Heart right ventricle (tissue), 16 donors: ENCODE data around the gene FRMPD2. TPM values are rescaled to one million over a fixed set of nuclear protein-coding genes. Genes with fewer than 3 reads are reported as not detected.

Source experiments
- ATAC-seq, 8 donors: fragments of 200-7000 bp; cut with Tn5 transposase; one replicate each; pipeline ENCODE4 v1.9.1; 2020; ENCODE audit warnings: mild to moderate bottlenecking in 8 of 8, moderate library complexity in 8 of 8, moderate number of reproducible peaks in 1 of 8
- DNase-seq, 2 donors: peaks; one replicate each; pipeline ENCODE4 v3.0.0-alpha.2; 2020
- H3K27ac ChIP-seq, 10 donors: fragments of 200-600 bp; sonication (generic) in 2 of 10; one replicate each; pipeline versions ENCODE4 v1.5.0 to v1.8.0; 2020 to 2022; ENCODE audit warnings: mild to moderate bottlenecking in 3 of 10
- H3K27me3 ChIP-seq, 7 donors: fragments of 200-600 bp; one replicate each; pipeline ENCODE4 v1.8.0; 2021 to 2022; ENCODE audit warnings: mild to moderate bottlenecking in 2 of 7
- H3K36me3 ChIP-seq, 9 donors: fragments of 200-600 bp; sonication (generic) in 1 of 9; one replicate each; pipeline versions ENCODE4 v1.5.0 to v1.8.0; 2020 to 2022; ENCODE audit warnings: mild to moderate bottlenecking in 2 of 9
- H3K4me1 ChIP-seq, 9 donors: fragments of 200-600 bp; sonication (generic) in 1 of 9; one replicate each; pipeline versions ENCODE4 v1.5.0 to v1.8.0; 2020 to 2022; ENCODE audit warnings: mild to moderate bottlenecking in 4 of 9
- H3K4me3 ChIP-seq, 10 donors: fragments of 200-600 bp; sonication (generic) in 2 of 10; one replicate each; pipeline versions ENCODE4 v1.5.0 to v1.8.0; 2020 to 2022; ENCODE audit warnings: mild to moderate bottlenecking in 7 of 10, moderate library complexity in 2 of 10
- H3K9me3 ChIP-seq, 11 donors: fragments of 200-600 bp in 10 of 11; sonication (generic) in 2 of 11; one replicate each; pipeline versions ENCODE4 v1.5.0 to v1.8.0; 2013 to 2022; ENCODE audit warnings: mild to moderate bottlenecking in 2 of 11, control low read depth in 1 of 11, moderate library complexity in 1 of 11
- WGBS, 2 donors: extraction: QIAGEN DNeasy Blood & Tissue Kit; methylation state at CpG; one replicate each; pipeline ENCODE4 v1.1.7; 2013; ENCODE audit warnings: inconsistent platforms in 1 of 2; 5-methylcytosine and 5-hydroxymethylcytosine counted together
- intact Hi-C, 10 donors: fragments of 100-400 bp; cut with DNase I; formaldehyde crosslinking; loops; one replicate each; pipeline versions ENCODE4 v1.11.1 to v1.14.2; 2022
- polyA plus RNA-seq, 2 donors: library from polyadenylated mRNA; stranded (reverse); fragments of 200-250 nt; gene quantifications; one replicate each; pipeline ENCODE4 v1.2.3, GENCODE V29; 2013
- total RNA-seq, 10 donors: library from RNA; stranded (reverse); fragmentation: NEBNext Ultra II Directional in 3 of 10; extraction: Animal tissue kit (Norgen Biotek cat#: 25700) in 3 of 10; gene quantifications; one replicate each; pipeline versions ENCODE4 v1.2.1 to v1.2.4, GENCODE V29; 2021 to 2023
- TF ChIP-seq, protein P1 (sequence below), 9 donors: fragments of 200-600 bp; sonication (generic) in 2 of 9; IDR thresholded peaks; one replicate each; pipeline versions ENCODE4 v1.5.0 to v1.8.0; 2021 to 2022; ENCODE audit warnings: antibody characterized with exemption in 9 of 9, mild to moderate bottlenecking in 5 of 9, moderate library complexity in 1 of 9
- donor health status: Arrhythmogenic right ventricular cardiomyopathy.
- donor health status: ischemic (EF 13 %, LVEDD 7.1; RV severe dilation, severe dysfunction).
- donor health status: healthy with polysubstance abuse.
- donor health status: DM: no; HTN: yes; CAD: no.
- donor health status: DM: no; HTN: no; CAD: no.
- donor health status: ischemic (EF 25% LVEDD 6.9; RV normal size, moderate dysfunction).
- donor health status: ischemic (EF 25% LVEDD 5.7; RV mildly dilated, moderate dysfunction).
- donor health status: healthy.
- donor health status: DM: yes; HTN: yes; CAD: no.
- donor health status: Ischemic cardiomyopathy.
- donor health status: ischemic (EF 35%, LVEDD 5.7; RV mildly dilated, moderate dysfunction).
- donor health status: nonischemic (EF 11% LVEDD 7.7; RV severe dilation, severe dysfunction).
- donor health status: DM: yes; HTN: yes; CAD: no.
- donor health status: PGD.
- donor health status: ischemic (EF 29% LVEDD 5.4; RV normal size, mild dysfunction).
- donor health status: nonischemic (EF 23%, LVEDD 6.1; RV moderate dilation, normal function).

Gene FRMPD2
- total and polyA plus RNA-seq, 12 donors = 0.16 to 0.74 (median 0.23) TPM; not detected in 5

GRCh38 chr10:48215486-48216203 lies 58.9 kb downstream of the FRMPD2 start:
- H3K4me3 ChIP-seq = no peak overlapping the region
- ATAC-seq = peak in 3 of 8 donors; percentile 17 to 60 (median 41)
- TF ChIP-seq, protein P1, sequence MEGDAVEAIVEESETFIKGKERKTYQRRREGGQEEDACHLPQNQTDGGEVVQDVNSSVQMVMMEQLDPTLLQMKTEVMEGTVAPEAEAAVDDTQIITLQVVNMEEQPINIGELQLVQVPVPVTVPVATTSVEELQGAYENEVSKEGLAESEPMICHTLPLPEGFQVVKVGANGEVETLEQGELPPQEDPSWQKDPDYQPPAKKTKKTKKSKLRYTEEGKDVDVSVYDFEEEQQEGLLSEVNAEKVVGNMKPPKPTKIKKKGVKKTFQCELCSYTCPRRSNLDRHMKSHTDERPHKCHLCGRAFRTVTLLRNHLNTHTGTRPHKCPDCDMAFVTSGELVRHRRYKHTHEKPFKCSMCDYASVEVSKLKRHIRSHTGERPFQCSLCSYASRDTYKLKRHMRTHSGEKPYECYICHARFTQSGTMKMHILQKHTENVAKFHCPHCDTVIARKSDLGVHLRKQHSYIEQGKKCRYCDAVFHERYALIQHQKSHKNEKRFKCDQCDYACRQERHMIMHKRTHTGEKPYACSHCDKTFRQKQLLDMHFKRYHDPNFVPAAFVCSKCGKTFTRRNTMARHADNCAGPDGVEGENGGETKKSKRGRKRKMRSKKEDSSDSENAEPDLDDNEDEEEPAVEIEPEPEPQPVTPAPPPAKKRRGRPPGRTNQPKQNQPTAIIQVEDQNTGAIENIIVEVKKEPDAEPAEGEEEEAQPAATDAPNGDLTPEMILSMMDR (IDR thresholded peaks at IDR 0.05) = peak; percentile 36 to 66 (median 58)
- no peaks in the 10 kb centered on the region for H3K36me3 ChIP-seq
- H3K27me3 ChIP-seq = peaks cover 0 to 9% (median 0%) of the 10 kb centered on the region in 7 donors
- intact Hi-C loops = loop anchor here in 7 of 10 donors (2.0 to 5.0 kb wide), 2 partner anchors 72 to 73 kb away; no protein-coding TSS in a partner anchor
- peaks cover 0 to 6% (median 0%) of the 10 kb centered on the region in 11 donors for H3K9me3 ChIP-seq
- no peaks in the 10 kb centered on the region for H3K4me1 ChIP-seq
- DNase-seq = peak in 1 of 2 donors; percentile 26
- 72 to 78% methylated on average over 5 of the region's 5 CpGs for WGBS, 2 donors
- no peak overlapping the region for H3K27ac ChIP-seq

DNA sequence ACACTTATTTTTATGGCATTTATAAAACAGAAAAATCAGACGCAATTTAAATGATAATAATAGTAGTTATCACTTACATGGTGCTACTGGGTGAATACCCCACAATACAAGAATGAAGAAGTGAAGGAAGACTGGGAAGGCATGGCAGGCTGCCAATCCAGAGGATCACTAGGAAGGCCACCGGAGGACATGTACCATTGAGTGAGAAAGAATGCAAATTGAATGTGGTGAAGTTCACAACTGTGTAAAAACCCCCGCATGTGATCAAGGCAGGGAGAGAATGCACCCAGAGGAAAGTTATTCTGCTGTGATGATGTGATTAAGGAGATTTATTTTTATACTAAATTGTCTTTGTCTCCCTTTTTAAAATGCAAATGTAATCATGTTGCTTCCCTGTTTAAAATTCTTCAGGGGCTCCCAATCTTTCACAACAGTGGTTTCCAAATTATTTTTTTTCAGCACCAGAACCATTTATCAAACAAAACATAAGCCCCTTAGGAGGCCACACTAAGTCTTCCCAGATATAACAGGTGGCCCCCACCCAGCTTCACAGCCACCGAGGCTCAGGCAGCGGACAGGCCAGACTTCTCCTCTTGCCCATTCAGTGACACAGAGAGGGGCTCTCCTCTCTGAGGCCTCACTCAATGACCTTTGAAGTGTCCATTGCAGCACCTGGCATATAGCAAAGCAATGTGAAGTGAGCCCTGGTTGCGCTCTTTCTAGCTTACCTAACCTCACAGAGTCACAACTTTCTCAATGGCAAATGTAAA lies 59.6 kb downstream of the FRMPD2 start:
- no peaks in the 10 kb centered on the region for H3K36me3 ChIP-seq
- no peak overlapping the region for H3K27ac ChIP-seq
- intact Hi-C loops = loop anchor here in 6 of 10 donors (2.0 to 5.0 kb wide), 2 partner anchors 72 to 74 kb away; no protein-coding TSS in a partner anchor
- no peak for DNase-seq
- TF ChIP-seq, protein P1 (IDR thresholded peaks at IDR 0.05) = no peak
- no peak overlapping the region for H3K4me3 ChIP-seq
- no peak for ATAC-seq
- no peaks in the 10 kb centered on the region for H3K4me1 ChIP-seq
- H3K27me3 ChIP-seq = peaks cover 0 to 9% (median 0%) of the 10 kb centered on the region in 7 donors
- 85 to 86% methylated on average over 6 of the region's 6 CpGs for WGBS, 2 donors
- peaks cover 0 to 6% (median 0%) of the 10 kb centered on the region in 11 donors for H3K9me3 ChIP-seq

- intact Hi-C loops = no loop called here
- Histone ChIP-seq H3K9me3 (peaks cover 0 to 6% (median 0%) of the 10 kb centered on the region in 11 donors), H3K4me1 (no peaks in the 10 kb centered on the region), H3K36me3 (no peaks in the 10 kb centered on the region), H3K27ac (no peak overlapping the region), H3K27me3 (peaks cover 0 to 9% (median 0%) of the 10 kb centered on the region in 7 donors), H3K4me3 (no peak overlapping the region)
- DNase-seq (no peak), ATAC-seq (no peak)
- TF ChIP-seq, protein P1 (IDR thresholded peaks at IDR 0.05) = no peak
- WGBS, 2 donors = 64 to 69% methylated on average over 1 of the region's 1 CpG
These were observed 61.4 kb downstream of the FRMPD2 start for GRCh38 chr10:48213047-48213446.

DNA sequence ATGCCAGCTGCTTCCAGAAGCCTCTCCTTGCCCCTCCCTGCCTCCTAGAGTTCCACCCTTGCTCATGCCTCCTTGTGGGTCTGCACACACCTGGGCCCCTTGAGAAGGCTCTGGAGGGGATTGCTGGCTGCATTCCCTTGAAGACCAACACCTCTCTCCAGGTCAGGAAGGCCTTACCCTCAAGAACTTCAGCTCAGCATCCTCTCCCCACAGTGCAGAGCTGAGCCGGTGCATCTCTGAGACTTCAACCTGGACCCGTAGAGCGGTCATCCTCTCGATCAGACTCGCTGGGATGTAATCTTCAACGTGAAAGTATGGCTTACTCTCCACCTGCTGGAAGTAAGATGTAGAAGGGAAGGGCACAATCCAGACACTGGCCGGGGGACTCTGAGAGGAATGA lies 62.7 kb downstream of the FRMPD2 start:
- no peak for ATAC-seq
- TF ChIP-seq, protein P1 (IDR thresholded peaks at IDR 0.05) = no peak
- 91% methylated on average over 7 of the region's 7 CpGs for WGBS, 2 donors
- H3K4me1 ChIP-seq = no peaks in the 10 kb centered on the region
- no peak for DNase-seq
- intact Hi-C loops = no loop called here
- no peak overlapping the region for H3K27ac ChIP-seq
- peaks cover 0 to 6% (median 0%) of the 10 kb centered on the region in 11 donors for H3K9me3 ChIP-seq
- no peak overlapping the region for H3K4me3 ChIP-seq
- H3K27me3 ChIP-seq = peaks cover 0 to 9% (median 0%) of the 10 kb centered on the region in 7 donors
- no peaks in the 10 kb centered on the region for H3K36me3 ChIP-seq
